GM19397 (cell line): ENCODE measurements around the gene NAT10.

Source experiments
- ATAC-seq: cut with Tn5 transposase; IDR thresholded peaks from one replicate; pipeline ENCODE4 v1.9.1; 2021; ENCODE audit warnings: mild to moderate bottlenecking, moderate library complexity; ENCODE audit not compliant: unreplicated experiment

The NAT10 gene

GRCh38 chr11:34105957-34106504 lies 602 bp downstream of the NAT10 start:
- ATAC-seq: no peak

DNA sequence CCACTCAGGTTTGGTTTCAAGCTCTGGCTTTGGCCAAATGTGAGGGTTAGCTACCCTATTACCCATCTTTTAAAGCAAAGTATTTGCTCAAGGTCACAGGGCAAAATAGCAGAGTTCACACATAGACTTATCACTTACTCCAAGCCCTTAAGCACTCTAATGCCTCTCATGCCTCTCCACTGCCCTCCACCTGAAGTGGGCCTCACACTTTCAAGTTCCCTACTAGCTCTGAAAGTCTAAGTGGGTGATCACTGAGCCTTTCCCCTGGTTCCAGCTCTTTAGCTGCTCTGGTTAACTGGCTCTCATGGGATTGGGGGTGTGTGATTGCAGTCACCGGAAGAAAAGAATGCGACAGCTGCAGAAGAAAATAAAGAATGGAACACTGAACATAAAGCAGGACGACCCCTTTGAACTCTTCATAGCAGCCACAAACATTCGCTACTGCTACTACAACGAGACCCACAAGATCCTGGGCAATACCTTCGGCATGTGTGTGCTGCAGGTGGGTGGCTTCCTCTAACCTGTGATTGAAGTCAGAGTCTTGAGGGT lies 6.4 kb downstream of the NAT10 start:
- no peak for ATAC-seq

- ATAC-seq: no peak
Observed at GRCh38 chr11:34114014-34114413, 8.6 kb downstream of the NAT10 start.

GRCh38 chr11:34114471-34114870 lies 9.0 kb downstream of the NAT10 start:
- no peak for ATAC-seq

DNA sequence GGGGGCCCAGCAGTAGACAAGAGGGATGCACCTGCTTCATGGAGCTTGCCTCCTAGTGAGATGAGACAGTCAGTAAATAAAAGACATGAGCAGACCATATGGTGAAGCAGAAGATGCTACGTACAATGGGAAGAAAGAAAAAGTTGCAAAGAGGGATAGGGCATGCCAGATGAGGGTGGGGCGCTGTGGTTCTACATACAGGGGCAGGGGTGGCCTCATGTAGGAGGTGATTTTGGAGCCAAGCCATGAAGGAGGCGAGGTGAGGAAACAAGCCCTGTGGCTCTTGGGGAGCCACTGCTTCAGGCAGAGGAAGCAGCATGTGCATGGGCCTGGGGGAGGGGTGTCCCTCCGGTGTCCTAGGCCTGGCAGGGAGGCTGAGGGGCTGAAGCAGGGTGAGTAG lies 15.2 kb downstream of the NAT10 start:
- ATAC-seq: no peak

DNA sequence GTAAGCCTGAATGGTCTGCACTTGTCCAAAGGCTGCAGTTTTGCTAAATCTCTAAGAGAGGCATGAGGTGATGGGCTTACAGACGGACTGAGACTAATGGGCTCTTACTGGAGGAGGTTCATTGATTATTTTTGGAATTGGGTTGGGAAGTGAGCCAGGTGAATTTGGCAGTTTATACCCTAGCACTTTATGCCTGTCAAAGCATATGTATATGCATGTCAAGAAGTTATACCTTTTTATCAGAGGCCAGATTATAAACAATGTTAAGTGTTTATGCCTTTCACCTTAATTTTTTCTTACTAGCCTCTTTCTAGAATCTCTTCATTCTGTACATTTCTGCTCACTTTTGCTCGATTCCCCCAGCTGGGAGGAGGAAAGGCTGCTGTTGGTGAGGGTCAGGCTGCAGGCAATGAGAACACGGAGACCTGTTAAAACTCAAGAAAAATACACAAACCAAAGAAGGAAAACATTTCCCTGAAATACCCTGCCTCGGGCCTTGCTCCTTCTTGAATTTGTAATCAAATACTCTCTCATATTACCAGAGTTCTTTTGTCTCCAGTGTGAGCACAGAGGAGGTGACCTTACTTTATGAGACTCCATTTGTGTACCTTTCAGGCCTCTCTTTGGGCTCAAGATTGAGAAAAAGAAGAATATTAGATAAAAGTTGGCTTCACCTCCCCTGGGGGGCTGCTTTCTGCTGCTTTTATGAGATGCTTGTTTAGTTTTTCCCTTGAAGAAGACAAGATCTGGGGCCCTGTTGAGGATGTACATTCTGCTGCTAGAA lies 19.6 kb downstream of the NAT10 start:
- ATAC-seq: no peak

- no peak for ATAC-seq
Observed at GRCh38 chr11:34126959-34127848, 21.8 kb downstream of the NAT10 start.

DNA sequence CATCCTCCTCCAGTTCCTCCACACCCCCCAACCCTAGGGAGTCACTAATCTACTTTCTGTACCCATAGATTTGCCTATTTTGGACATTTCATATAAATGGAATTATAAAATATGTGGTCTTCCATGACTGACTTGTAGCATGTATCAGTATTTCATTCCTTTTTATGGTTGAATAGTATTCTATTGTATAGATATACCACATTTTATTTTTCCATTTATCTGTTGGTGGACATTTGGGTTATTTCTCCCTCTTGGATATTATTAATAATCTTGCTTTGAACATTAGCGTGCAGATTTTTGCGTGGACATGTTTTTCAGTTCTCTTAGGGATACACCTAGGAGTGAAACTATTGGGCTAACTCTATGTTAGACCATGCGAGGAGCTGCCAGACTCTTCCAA lies 23.4 kb downstream of the NAT10 start:
- ATAC-seq: no peak

- ATAC-seq: no peak
Observed at GRCh38 chr11:34132261-34132965, 27.0 kb downstream of the NAT10 start.

DNA sequence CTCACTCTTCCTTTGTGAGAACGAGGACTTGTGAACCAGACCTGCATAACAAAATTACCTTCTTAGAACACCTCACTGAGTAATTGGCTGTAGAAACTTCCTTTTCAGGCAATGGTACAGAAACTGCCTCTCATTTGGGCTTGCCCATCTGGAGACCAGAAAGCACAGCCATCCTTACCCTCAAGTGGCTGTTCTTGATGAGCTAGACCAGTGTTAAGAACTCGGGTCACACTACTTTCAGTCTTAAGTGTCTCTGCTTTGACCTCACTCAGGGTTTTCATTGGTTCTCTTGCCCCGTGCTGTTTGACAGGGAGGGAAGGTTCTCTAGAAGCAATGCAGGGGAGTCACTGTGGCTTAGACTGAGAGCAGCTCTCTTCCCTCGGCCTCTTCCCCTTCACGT lies 29.3 kb downstream of the NAT10 start:
- ATAC-seq: no peak

GRCh38 chr11:34135439-34135838 lies 30.0 kb downstream of the NAT10 start:
- ATAC-seq: no peak

DNA sequence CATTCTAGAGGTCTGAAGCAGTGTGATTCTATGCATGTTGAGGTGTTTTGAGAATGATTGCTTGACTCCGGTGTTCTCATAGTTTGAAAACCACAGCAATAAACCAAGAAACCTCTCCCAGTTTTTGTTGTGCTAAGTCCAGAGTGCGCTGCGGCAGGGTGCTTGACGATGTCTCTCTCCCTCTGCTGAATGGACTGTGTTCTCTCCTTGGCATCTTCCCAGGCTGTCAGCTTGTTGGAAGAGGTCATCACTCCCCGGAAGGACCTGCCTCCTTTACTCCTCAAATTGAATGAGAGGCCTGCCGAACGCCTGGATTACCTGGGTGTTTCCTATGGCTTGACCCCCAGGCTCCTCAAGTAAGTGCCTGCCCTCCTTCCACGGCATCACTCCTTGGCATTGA lies 31.0 kb downstream of the NAT10 start:
- ATAC-seq: no peak

DNA sequence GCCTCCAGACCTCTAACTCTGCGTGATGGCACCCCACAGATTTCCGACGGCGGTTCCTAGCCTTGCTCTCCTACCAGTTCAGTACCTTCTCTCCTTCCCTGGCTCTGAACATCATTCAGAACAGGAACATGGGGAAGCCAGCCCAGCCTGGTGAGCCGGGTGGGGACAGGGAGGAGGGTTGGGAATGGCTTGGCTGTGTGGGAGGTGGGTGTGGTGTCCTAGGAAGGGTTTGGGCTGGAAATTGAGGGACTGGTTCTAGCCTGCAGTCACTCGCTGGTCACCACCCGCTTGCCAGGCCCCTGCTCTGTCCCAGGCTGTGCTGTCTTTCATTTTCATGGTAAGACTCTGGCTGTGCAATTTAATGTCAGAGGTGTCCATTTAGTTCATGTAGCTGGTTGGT lies 33.9 kb downstream of the NAT10 start:
- ATAC-seq: no peak

- ATAC-seq: no peak
Observed at GRCh38 chr11:34140149-34140548, 34.7 kb downstream of the NAT10 start.

- no peak for ATAC-seq
Observed at GRCh38 chr11:34143048-34143447, 37.6 kb downstream of the NAT10 start.

DNA sequence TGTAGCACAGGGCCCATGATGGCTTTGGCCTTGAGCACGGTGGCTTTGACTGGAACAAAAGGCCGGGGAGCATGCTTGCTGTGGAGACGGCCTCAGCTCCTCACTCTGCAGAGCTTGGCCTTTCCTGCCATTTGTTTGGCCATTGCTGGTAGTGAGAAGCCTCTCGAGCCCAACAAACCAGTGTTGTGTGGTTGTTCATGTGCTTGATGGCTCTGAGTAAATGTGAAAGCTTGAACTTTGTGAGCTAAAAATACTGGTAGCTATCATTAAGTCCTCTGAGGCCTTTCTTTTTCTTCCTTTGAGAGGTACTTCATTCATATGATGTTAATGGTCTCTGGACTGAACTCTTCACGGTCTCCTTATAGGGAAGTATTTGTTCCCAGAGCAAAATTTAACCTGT lies 39.6 kb downstream of the NAT10 start:
- no peak for ATAC-seq

GRCh38 chr11:34145847-34146381 lies 40.5 kb downstream of the NAT10 start:
- ATAC-seq: no peak

DNA sequence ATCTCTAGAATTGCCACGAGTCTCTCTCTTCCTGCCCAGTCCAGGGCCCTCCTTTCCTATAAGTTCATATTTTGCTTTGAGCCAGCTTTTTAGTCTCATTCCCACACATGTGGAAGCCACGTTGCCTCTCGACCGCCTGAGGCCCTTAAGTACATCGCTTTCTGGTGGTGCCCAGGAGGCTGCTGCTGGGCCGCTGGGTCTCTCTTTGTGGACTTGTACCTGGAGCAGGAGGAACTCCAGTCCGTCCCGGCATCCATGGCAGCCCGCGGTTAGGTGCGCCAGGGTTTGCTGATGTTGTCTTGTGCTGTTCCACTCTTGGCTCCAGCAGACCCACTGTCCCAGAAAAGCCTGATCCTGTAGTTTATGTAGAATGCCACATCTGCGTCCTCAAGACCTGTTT lies 41.0 kb downstream of the NAT10 start:
- no peak for ATAC-seq

DNA sequence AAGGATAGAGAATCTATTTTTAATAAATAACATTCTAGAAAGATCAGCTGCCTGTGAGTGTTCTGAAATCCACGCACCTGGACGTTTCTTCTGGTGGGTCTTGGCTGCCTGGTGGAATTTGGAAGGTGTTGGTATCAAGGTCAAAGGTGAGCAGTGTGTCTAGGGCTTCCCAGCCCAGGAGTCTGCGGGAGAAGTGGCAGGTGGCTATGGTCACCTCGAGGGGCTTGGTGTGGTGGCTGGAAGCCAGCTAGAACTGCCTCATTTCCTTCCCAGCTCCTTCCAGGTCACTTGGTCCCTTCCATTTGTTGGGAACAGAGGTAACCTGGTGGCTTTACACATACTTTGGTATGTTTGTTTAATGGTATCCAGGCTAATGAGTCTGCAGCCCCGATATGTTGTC lies 41.4 kb downstream of the NAT10 start:
- no peak for ATAC-seq

GRCh38 chr11:34147581-34147980 lies 42.2 kb downstream of the NAT10 start:
- ATAC-seq: no peak
